H9 (cell line): ENCODE measurements around the gene IMPDH1. TPM values are rescaled to one million over a fixed set of nuclear protein-coding genes. Genes with fewer than 3 reads are reported as not detected.

Source experiments
- DNase-seq: peaks from one replicate; pipeline ENCODE4 v3.0.0-alpha.2; 2017
- H2AFZ ChIP-seq: one replicate; pipeline ENCODE4 v1.6.1; 2013; ENCODE audit warnings: mild to moderate bottlenecking, low read length, control low read depth, moderate library complexity
- H2AK5ac ChIP-seq: 2 replicates; pipeline ENCODE4 v1.6.1; 2013; ENCODE audit warnings: low read length, control low read depth, mixed read lengths; ENCODE audit not compliant: insufficient read length
- H2BK120ac ChIP-seq: one replicate; pipeline ENCODE4 v1.6.1; 2013; ENCODE audit warnings: low read depth, mild to moderate bottlenecking, low read length, control low read depth, inconsistent platforms; ENCODE audit not compliant: poor library complexity, severe bottlenecking
- H2BK12ac ChIP-seq: 2 replicates; pipeline ENCODE4 v1.6.1; 2013; ENCODE audit warnings: low read length, control low read depth, mixed read lengths, low read depth; ENCODE audit not compliant: insufficient read length
- H2BK15ac ChIP-seq: 2 replicates; pipeline ENCODE4 v1.6.1; 2013; ENCODE audit warnings: low read depth, low read length, control low read depth
- H2BK20ac ChIP-seq: one replicate; pipeline ENCODE4 v1.6.1; 2013; ENCODE audit warnings: low read depth, mild to moderate bottlenecking, low read length, control low read depth, inconsistent platforms; ENCODE audit not compliant: poor library complexity, severe bottlenecking
- H2BK5ac ChIP-seq: 2 replicates; pipeline ENCODE4 v1.6.1; 2013; ENCODE audit warnings: low read length, control low read depth, mixed read lengths; ENCODE audit not compliant: insufficient read length
- H3K14ac ChIP-seq: 2 replicates; pipeline ENCODE4 v1.6.1; 2013; ENCODE audit warnings: low read length, control low read depth; ENCODE audit not compliant: insufficient read depth
- H3K18ac ChIP-seq: 2 replicates; pipeline ENCODE4 v1.6.1; 2013; ENCODE audit warnings: low read depth, mild to moderate bottlenecking, mixed read lengths, low read length, control low read depth; ENCODE audit not compliant: insufficient read length
- H3K23ac ChIP-seq: 2 replicates; pipeline ENCODE4 v1.6.1; 2013; ENCODE audit warnings: low read length, control low read depth, mixed read lengths, low read depth; ENCODE audit not compliant: insufficient read length
- H3K23me2 ChIP-seq: 2 replicates; pipeline ENCODE4 v1.6.1; 2013; ENCODE audit warnings: low read depth, mild to moderate bottlenecking, mixed read lengths, low read length, control low read depth; ENCODE audit not compliant: insufficient read length, poor library complexity, severe bottlenecking
- H3K27ac ChIP-seq: 2 replicates; pipeline ENCODE4 v1.5.1; 2013; ENCODE audit warnings: low read length, control low read depth, mixed read lengths, low read depth; ENCODE audit not compliant: insufficient read length
- H3K27me3 ChIP-seq: 2 replicates; pipeline ENCODE4 v1.6.1; 2013; ENCODE audit warnings: low read length, control low read depth, inconsistent platforms; ENCODE audit not compliant: insufficient read depth
- H3K4ac ChIP-seq: 2 replicates; pipeline ENCODE4 v1.6.1; 2013; ENCODE audit warnings: low read depth, mild to moderate bottlenecking, control low read depth, inconsistent platforms, low read length, moderate library complexity
- H3K4me1 ChIP-seq: 2 replicates; pipeline ENCODE4 v1.6.1; 2013; ENCODE audit warnings: low read length, control low read depth, inconsistent platforms; ENCODE audit not compliant: insufficient read depth
- H3K4me2 ChIP-seq: 2 replicates; pipeline ENCODE4 v1.6.1; 2013; ENCODE audit warnings: low read length, control low read depth, mixed read lengths; ENCODE audit not compliant: insufficient read length, insufficient read depth
- H3K56ac ChIP-seq: 2 replicates; pipeline ENCODE4 v1.6.1; 2013; ENCODE audit warnings: low read depth, mild to moderate bottlenecking, mixed read lengths, low read length, control low read depth; ENCODE audit not compliant: insufficient read length
- H3K79me1 ChIP-seq: 2 replicates; pipeline ENCODE4 v1.6.1; 2013; ENCODE audit warnings: low read depth, mild to moderate bottlenecking, moderate library complexity, low read length, control low read depth, inconsistent platforms; ENCODE audit not compliant: insufficient read depth, poor library complexity, severe bottlenecking
- H3K79me2 ChIP-seq: 2 replicates; pipeline ENCODE4 v1.6.1; 2013; ENCODE audit warnings: low read length, control low read depth, inconsistent platforms; ENCODE audit not compliant: insufficient read depth
- H3K9ac ChIP-seq: 2 replicates; pipeline ENCODE4 v1.6.1; 2013; ENCODE audit warnings: low read length, control low read depth, mixed read lengths; ENCODE audit not compliant: insufficient read length; ENCODE audit errors: extremely low read depth
- H3K9me3 ChIP-seq: one replicate; pipeline ENCODE4 v1.6.1; 2013; ENCODE audit warnings: low read depth, low read length, inconsistent platforms; ENCODE audit not compliant: control insufficient read depth
- H3T11ph ChIP-seq: one replicate; pipeline ENCODE4 v1.6.1; 2013; ENCODE audit warnings: mild to moderate bottlenecking, low read length, control low read depth, inconsistent platforms
- H4K20me1 ChIP-seq: one replicate; pipeline ENCODE4 v1.6.1; 2013; ENCODE audit not compliant: control insufficient read depth, insufficient read length, insufficient read depth
- H4K5ac ChIP-seq: 2 replicates; pipeline ENCODE4 v1.6.1; 2013; ENCODE audit warnings: low read depth, mild to moderate bottlenecking, mixed read lengths, low read length, control low read depth; ENCODE audit not compliant: insufficient read length
- H4K8ac ChIP-seq: replicated peaks from 2 replicates; pipeline ENCODE4 v1.6.1; 2013; ENCODE audit warnings: low read length, control low read depth, mixed read lengths, low read depth; ENCODE audit not compliant: insufficient read length
- H4K91ac ChIP-seq: 2 replicates; pipeline ENCODE4 v1.6.1; 2013; ENCODE audit warnings: low read depth, mild to moderate bottlenecking, moderate library complexity, mixed read lengths, low read length, control low read depth; ENCODE audit not compliant: insufficient read length
- H3K27ac Mint-ChIP-seq, 3 experiments: 2 replicates in 2 of 3; 3 replicates in 1 of 3; pipeline ENCODE4 v1.8.0; 2020 to 2021; ENCODE audit warnings: mixed read lengths in 3 of 3, mild to moderate bottlenecking in 1 of 3, moderate library complexity in 1 of 3
- H3K27me3 Mint-ChIP-seq: 2 replicates; pipeline ENCODE4 v1.8.0; 2021; ENCODE audit warnings: low read depth, mild to moderate bottlenecking, moderate library complexity, mixed read lengths
- H3K36me3 Mint-ChIP-seq, 3 experiments: 2 replicates in 2 of 3; 3 replicates in 1 of 3; pipeline ENCODE4 v1.8.0; 2020 to 2021; ENCODE audit warnings: low read depth in 3 of 3, mixed read lengths in 3 of 3; ENCODE audit not compliant: insufficient read depth in 1 of 3
- H3K4me1 Mint-ChIP-seq, 2 experiments: 2 replicates each; pipeline ENCODE4 v1.8.0; 2020; ENCODE audit warnings: mixed read lengths in 2 of 2
- H3K4me3 Mint-ChIP-seq, 2 experiments: 2 replicates in 1 of 2; 3 replicates in 1 of 2; pipeline ENCODE4 v1.8.0; 2020 to 2021; ENCODE audit warnings: mild to moderate bottlenecking in 2 of 2, mixed read lengths in 2 of 2, moderate library complexity in 1 of 2
- H3K9me3 Mint-ChIP-seq, 2 experiments: 2 replicates in 1 of 2; 3 replicates in 1 of 2; pipeline ENCODE4 v1.8.0; 2020; ENCODE audit warnings: mild to moderate bottlenecking in 2 of 2, mixed read lengths in 2 of 2, moderate library complexity in 1 of 2
- CTCF ChIP-seq: fragments of 200-600 bp; sonication (generic); conservative IDR thresholded peaks from 3 replicates; pipeline ENCODE4 v1.8.0; 2021; ENCODE audit warnings: antibody characterized with exemption, mild to moderate bottlenecking
- WGBS: extraction: QIAGEN DNeasy Blood & Tissue Kit; methylation state at CpG from one replicate; pipeline ENCODE4 v1.1.7; 2013; ENCODE audit warnings: missing lambda C conversion rate, low lambda C conversion rate, mixed read lengths; ENCODE audit not compliant: insufficient read length; ENCODE audit errors: extremely low coverage; 5-methylcytosine and 5-hydroxymethylcytosine counted together
- total RNA-seq: library from RNA; stranded (reverse); gene quantifications from 2 replicates; pipeline ENCODE4 v1.2.1, GENCODE V29; 2021

Gene IMPDH1
- total RNA-seq, 1 experiment from 2014 or later = 35.2 TPM

GRCh38 chr7:128365432-128365831 lies 44.4 kb downstream of the IMPDH1 start:
- no peak overlapping the region for H3K4ac ChIP-seq
- H3K9ac ChIP-seq = no peak overlapping the region
- no peaks in the 10 kb centered on the region for H3K4me1 ChIP-seq
- no peak for DNase-seq
- no peaks in the 10 kb centered on the region for H3K9me3 ChIP-seq
- H2BK5ac ChIP-seq = no peak overlapping the region
- H3K23me2 ChIP-seq = peaks cover 8% of the 10 kb centered on the region
- no peak overlapping the region for H2AK5ac ChIP-seq
- H4K91ac ChIP-seq = no peak overlapping the region
- no peak overlapping the region for H2BK20ac ChIP-seq
- no peak overlapping the region for H3T11ph ChIP-seq
- H4K8ac ChIP-seq = no peak overlapping the region
- Mint-ChIP-seq H3K4me1 (peaks cover 8 to 10% of the 10 kb centered on the region in 2 experiments), H3K27me3 (peaks cover 78% of the 10 kb centered on the region), H3K4me3 (no peak overlapping the region), H3K9me3 (peaks cover 0 to 1% of the 10 kb centered on the region in 2 experiments; a peak in 1 of 5 replicates), H3K27ac (no peak overlapping the region), H3K36me3 (no peaks in the 10 kb centered on the region; a peak in 2 of 7 replicates)
- H3K18ac ChIP-seq = no peak overlapping the region
- no peaks in the 10 kb centered on the region for H3K79me1 ChIP-seq
- no peak overlapping the region for H3K56ac ChIP-seq
- H2AFZ ChIP-seq = no peak overlapping the region
- H2BK15ac ChIP-seq = no peak overlapping the region
- H4K5ac ChIP-seq = no peak overlapping the region
- no peak overlapping the region for H3K27ac ChIP-seq
- H4K20me1 ChIP-seq = no peaks in the 10 kb centered on the region
- H3K27me3 ChIP-seq = peaks cover 34% of the 10 kb centered on the region
- H3K4me2 ChIP-seq = no peak overlapping the region
- H3K14ac ChIP-seq = no peak overlapping the region
- no peak overlapping the region for H2BK120ac ChIP-seq
- H3K23ac ChIP-seq = no peak overlapping the region
- WGBS = no CpG with 5 or more reads among the region's 2 CpGs
- no peak overlapping the region for H2BK12ac ChIP-seq
- no peak for TF ChIP-seq CTCF
- H3K79me2 ChIP-seq = no peaks in the 10 kb centered on the region
